HCT116 (cell line): ENCODE data around the gene NCKAP5.

Experiments
- CBX3 ChIP-seq: IDR thresholded peaks from 2 replicates; pipeline ENCODE4 v1.6.1; 2012; ENCODE audit warnings: low read depth
- CEBPB ChIP-seq: IDR thresholded peaks from 2 replicates; pipeline ENCODE4 v1.6.1; 2012; ENCODE audit warnings: low read depth
- ELF1 ChIP-seq: IDR thresholded peaks from 2 replicates; pipeline ENCODE4 v1.6.1; 2012; ENCODE audit warnings: low read depth, borderline replicate concordance
- EZH2 ChIP-seq: fragments of 200-600 bp; sonication (generic); IDR thresholded peaks from 2 replicates; pipeline ENCODE4 v1.6.1; 2017; ENCODE audit warnings: antibody characterized with exemption, mixed run types
- EZH2phosphoT487 ChIP-seq: fragments of 200-600 bp; IDR thresholded peaks from 2 replicates; pipeline ENCODE4 v1.6.1; 2018; ENCODE audit warnings: antibody characterized with exemption, borderline replicate concordance
- POLR2A ChIP-seq: IDR thresholded peaks from 2 replicates; pipeline ENCODE4 v1.7.0; 2011; ENCODE audit warnings: borderline replicate concordance; ENCODE audit not compliant: insufficient read depth, insufficient read length; ENCODE audit errors: extremely low read depth
- SP1 ChIP-seq: IDR thresholded peaks from 2 replicates; pipeline ENCODE4 v1.6.1; 2012; ENCODE audit warnings: low read depth
- YY1 ChIP-seq: IDR thresholded peaks from 2 replicates; pipeline ENCODE4 v1.6.1; 2011; ENCODE audit warnings: low read length, low read depth, moderate library complexity, mild to moderate bottlenecking; ENCODE audit not compliant: insufficient replicate concordance; ENCODE audit errors: extremely low read depth
- TF ChIP-seq, protein P1 (sequence below), 3 experiments: fragments of 200-600 bp in 1 of 3; sonication (generic) in 1 of 3; IDR thresholded peaks in 2 of 3; conservative IDR thresholded peaks in 1 of 3; 2 replicates each; pipeline ENCODE4 v1.5.1; 2012 to 2017; ENCODE audit warnings: low read depth in 2 of 3, low read length in 2 of 3, antibody characterized with exemption in 1 of 3, borderline replicate concordance in 1 of 3, control low read depth in 1 of 3, mild to moderate bottlenecking in 1 of 3, mixed read lengths in 1 of 3, mixed run types in 1 of 3, moderate library complexity in 1 of 3; ENCODE audit not compliant: insufficient read depth in 1 of 3
- TF ChIP-seq, protein P2 (sequence below): IDR thresholded peaks from 2 replicates; pipeline ENCODE4 v1.6.1; 2011; ENCODE audit warnings: mild to moderate bottlenecking, low read length, moderate library complexity; ENCODE audit not compliant: insufficient replicate concordance; ENCODE audit errors: extremely low read depth

DNA sequence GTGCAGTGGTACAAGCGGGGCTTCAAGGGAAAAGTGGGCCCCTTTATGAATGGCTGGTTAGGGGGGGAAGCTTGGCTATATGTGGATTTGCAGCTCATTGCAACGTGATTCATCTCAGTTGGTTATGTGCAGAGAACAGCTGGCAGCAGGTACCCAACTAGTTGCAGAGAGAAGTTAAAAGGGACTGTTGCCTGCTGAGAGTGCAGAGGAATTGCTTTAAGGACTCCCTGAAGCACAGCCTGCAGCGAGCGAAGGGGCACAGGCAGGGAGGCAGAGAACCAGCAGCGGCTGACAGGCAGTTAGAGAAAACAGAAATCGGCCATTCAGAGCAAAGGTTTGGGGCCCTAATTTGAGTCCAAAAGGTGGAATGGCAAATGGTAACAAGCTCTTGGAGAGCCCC is 620.1 kb downstream of the NCKAP5 start:
- TF ChIP-seq ELF1 (no peak), POLR2A (no peak), EZH2 (no peak), CEBPB (no peak), YY1 (no peak), CBX3 (no peak), SP1 (no peak), EZH2phosphoT487 (no peak)
- TF ChIP-seq, protein P1, sequence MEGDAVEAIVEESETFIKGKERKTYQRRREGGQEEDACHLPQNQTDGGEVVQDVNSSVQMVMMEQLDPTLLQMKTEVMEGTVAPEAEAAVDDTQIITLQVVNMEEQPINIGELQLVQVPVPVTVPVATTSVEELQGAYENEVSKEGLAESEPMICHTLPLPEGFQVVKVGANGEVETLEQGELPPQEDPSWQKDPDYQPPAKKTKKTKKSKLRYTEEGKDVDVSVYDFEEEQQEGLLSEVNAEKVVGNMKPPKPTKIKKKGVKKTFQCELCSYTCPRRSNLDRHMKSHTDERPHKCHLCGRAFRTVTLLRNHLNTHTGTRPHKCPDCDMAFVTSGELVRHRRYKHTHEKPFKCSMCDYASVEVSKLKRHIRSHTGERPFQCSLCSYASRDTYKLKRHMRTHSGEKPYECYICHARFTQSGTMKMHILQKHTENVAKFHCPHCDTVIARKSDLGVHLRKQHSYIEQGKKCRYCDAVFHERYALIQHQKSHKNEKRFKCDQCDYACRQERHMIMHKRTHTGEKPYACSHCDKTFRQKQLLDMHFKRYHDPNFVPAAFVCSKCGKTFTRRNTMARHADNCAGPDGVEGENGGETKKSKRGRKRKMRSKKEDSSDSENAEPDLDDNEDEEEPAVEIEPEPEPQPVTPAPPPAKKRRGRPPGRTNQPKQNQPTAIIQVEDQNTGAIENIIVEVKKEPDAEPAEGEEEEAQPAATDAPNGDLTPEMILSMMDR (IDR thresholded peaks at IDR 0.05 in 2 of 3, conservative IDR thresholded peaks at IDR 0.05 in 1 of 3; ENCODE audit: borderline replicate concordance in 1 of 3, insufficient read depth in 1 of 3, low read depth in 2 of 3, low read length in 2 of 3): no peak
- TF ChIP-seq, protein P2, sequence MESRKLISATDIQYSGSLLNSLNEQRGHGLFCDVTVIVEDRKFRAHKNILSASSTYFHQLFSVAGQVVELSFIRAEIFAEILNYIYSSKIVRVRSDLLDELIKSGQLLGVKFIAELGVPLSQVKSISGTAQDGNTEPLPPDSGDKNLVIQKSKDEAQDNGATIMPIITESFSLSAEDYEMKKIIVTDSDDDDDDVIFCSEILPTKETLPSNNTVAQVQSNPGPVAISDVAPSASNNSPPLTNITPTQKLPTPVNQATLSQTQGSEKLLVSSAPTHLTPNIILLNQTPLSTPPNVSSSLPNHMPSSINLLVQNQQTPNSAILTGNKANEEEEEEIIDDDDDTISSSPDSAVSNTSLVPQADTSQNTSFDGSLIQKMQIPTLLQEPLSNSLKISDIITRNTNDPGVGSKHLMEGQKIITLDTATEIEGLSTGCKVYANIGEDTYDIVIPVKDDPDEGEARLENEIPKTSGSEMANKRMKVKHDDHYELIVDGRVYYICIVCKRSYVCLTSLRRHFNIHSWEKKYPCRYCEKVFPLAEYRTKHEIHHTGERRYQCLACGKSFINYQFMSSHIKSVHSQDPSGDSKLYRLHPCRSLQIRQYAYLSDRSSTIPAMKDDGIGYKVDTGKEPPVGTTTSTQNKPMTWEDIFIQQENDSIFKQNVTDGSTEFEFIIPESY: no peak
